Neuronal stem cell (in vitro differentiated cells): ENCODE measurements around the gene GPR141.

Experiments
- DNase-seq: peaks from one replicate; pipeline ENCODE4 v3.0.0-alpha.2; 2013; ENCODE audit warnings: low spot score
- H2AFZ ChIP-seq: one replicate; pipeline ENCODE4 v1.6.1; 2013; ENCODE audit warnings: mild to moderate bottlenecking, low read length, inconsistent platforms
- H2AK5ac ChIP-seq: 2 replicates; pipeline ENCODE4 v1.6.1; 2013; ENCODE audit warnings: low read depth, mild to moderate bottlenecking, inconsistent platforms, low read length, moderate library complexity, mixed read lengths
- H2BK120ac ChIP-seq: 2 replicates; pipeline ENCODE4 v1.6.1; 2013; ENCODE audit warnings: low read depth, mild to moderate bottlenecking, inconsistent platforms, low read length, moderate library complexity, mixed read lengths
- H2BK12ac ChIP-seq: one replicate; pipeline ENCODE4 v1.6.1; 2013; ENCODE audit warnings: low read length, inconsistent platforms
- H2BK15ac ChIP-seq: 2 replicates; pipeline ENCODE4 v1.6.1; 2013; ENCODE audit warnings: mild to moderate bottlenecking, low read length, inconsistent platforms, mixed read lengths
- H2BK5ac ChIP-seq: one replicate; pipeline ENCODE4 v1.6.1; 2013; ENCODE audit warnings: inconsistent platforms, mild to moderate bottlenecking, low read length, moderate library complexity
- H3K14ac ChIP-seq: one replicate; pipeline ENCODE4 v1.6.1; 2013; ENCODE audit warnings: low read length, inconsistent platforms
- H3K18ac ChIP-seq: 2 replicates; pipeline ENCODE4 v1.6.1; 2013; ENCODE audit warnings: low read length, inconsistent platforms
- H3K23ac ChIP-seq: 2 replicates; pipeline ENCODE4 v1.6.1; 2013; ENCODE audit warnings: low read depth, mild to moderate bottlenecking, mixed read lengths, low read length, inconsistent platforms; ENCODE audit not compliant: poor library complexity
- H3K27ac ChIP-seq: replicated peaks from 3 replicates; pipeline ENCODE4 v1.5.1; 2013; ENCODE audit warnings: low read length, inconsistent platforms
- H3K27me3 ChIP-seq, 3 experiments: 2 replicates each; pipeline ENCODE4 v1.6.1; 2013; ENCODE audit warnings: low read length in 3 of 3, mild to moderate bottlenecking in 2 of 3, inconsistent platforms in 1 of 3, low read depth in 1 of 3, mixed read lengths in 1 of 3, moderate library complexity in 1 of 3; ENCODE audit not compliant: control insufficient read depth in 3 of 3, insufficient read depth in 3 of 3
- H3K36me3 ChIP-seq, 2 donors: replicated peaks in 1 of 2; 2 replicates each; pipeline ENCODE4 v1.6.1; 2013; ENCODE audit warnings: low read length in 2 of 2; ENCODE audit not compliant: control insufficient read depth in 2 of 2, insufficient read depth in 2 of 2
- H3K4ac ChIP-seq: 2 replicates; pipeline ENCODE4 v1.6.1; 2013; ENCODE audit warnings: inconsistent platforms, mild to moderate bottlenecking, low read length, moderate library complexity
- H3K4me1 ChIP-seq, 2 donors: 1 replicate in 1 of 2; 2 replicates in 1 of 2; pipeline ENCODE4 v1.6.1; 2013; ENCODE audit warnings: low read length in 2 of 2, low read depth in 1 of 2; ENCODE audit not compliant: control insufficient read depth in 2 of 2, insufficient read depth in 1 of 2
- H3K4me2 ChIP-seq: one replicate; pipeline ENCODE4 v1.6.1; 2013; ENCODE audit warnings: mild to moderate bottlenecking, low read length, inconsistent platforms; ENCODE audit not compliant: insufficient read depth, poor library complexity, severe bottlenecking
- H3K4me3 ChIP-seq, 2 donors: 2 replicates each; pipeline ENCODE4 v1.5.1; 2013; ENCODE audit warnings: low read length in 2 of 2, mild to moderate bottlenecking in 2 of 2, inconsistent platforms in 1 of 2, moderate library complexity in 1 of 2
- H3K79me1 ChIP-seq: one replicate; pipeline ENCODE4 v1.6.1; 2013; ENCODE audit warnings: low read depth, mild to moderate bottlenecking, inconsistent platforms, low read length, moderate library complexity
- H3K9ac ChIP-seq: one replicate; pipeline ENCODE4 v1.6.1; 2013; ENCODE audit warnings: mild to moderate bottlenecking, low read depth, low read length, inconsistent platforms; ENCODE audit not compliant: poor library complexity
- H3K9me3 ChIP-seq, 2 donors: replicated peaks in 1 of 2; 2 replicates each; pipeline versions ENCODE3 to v1.6.1; 2013; ENCODE audit warnings: low read length in 2 of 2, mild to moderate bottlenecking in 2 of 2, inconsistent platforms in 1 of 2, low read depth in 1 of 2, mixed read lengths in 1 of 2, moderate library complexity in 1 of 2; ENCODE audit not compliant: control insufficient read depth in 2 of 2, insufficient read depth in 1 of 2
- H4K8ac ChIP-seq: one replicate; pipeline ENCODE4 v1.6.1; 2013; ENCODE audit warnings: low read depth, mild to moderate bottlenecking, inconsistent platforms, low read length, moderate library complexity
- H4K91ac ChIP-seq: one replicate; pipeline ENCODE4 v1.6.1; 2013; ENCODE audit warnings: low read length, low read depth, mild to moderate bottlenecking, inconsistent platforms; ENCODE audit not compliant: poor library complexity
- WGBS, 2 donors: extraction: QIAGEN DNeasy Blood & Tissue Kit; methylation state at CpG; one replicate each; pipeline ENCODE4 v1.1.7; 2013; ENCODE audit warnings: missing lambda C conversion rate in 2 of 2, mixed read lengths in 1 of 2; ENCODE audit not compliant: insufficient read length in 2 of 2, insufficient replicate concordance in 1 of 2; ENCODE audit errors: extremely low coverage in 2 of 2; 5-methylcytosine and 5-hydroxymethylcytosine counted together

GPR141 gene

DNA sequence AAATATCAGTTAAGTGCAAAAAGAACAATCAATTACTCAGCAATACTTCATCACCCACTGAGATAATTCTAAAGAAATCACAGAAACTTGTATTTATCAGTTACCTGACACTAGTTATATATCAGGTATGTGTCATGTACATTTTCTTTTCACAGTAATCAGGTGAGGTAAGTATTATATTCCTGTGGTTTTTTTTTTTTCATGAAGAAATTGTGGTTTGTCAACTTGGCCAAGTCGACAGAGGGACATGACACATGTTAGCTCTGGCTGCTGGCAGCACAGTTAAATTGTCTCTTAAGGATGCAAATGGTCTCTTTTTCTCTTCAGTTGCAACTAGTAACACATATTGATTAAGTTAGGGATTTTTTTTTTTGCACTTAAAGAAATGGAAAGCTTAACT, 13.7 kb upstream of the GPR141 start:
- Histone ChIP-seq H3K4me1 (peaks cover 3 to 4% of the 10 kb centered on the region in 2 donors), H3K4me3 (no peak overlapping the region), H3K9ac (no peak overlapping the region), H3K23ac (no peak overlapping the region), H3K4me2 (no peak overlapping the region), H2AK5ac (no peak overlapping the region), H2BK12ac (no peak overlapping the region), H4K91ac (no peak overlapping the region), H2BK15ac (no peak overlapping the region), H3K79me1 (no peaks in the 10 kb centered on the region), H2BK5ac (no peak overlapping the region), H3K9me3 (no peaks in the 10 kb centered on the region), H3K4ac (no peak overlapping the region), H3K27me3 (no peaks in the 10 kb centered on the region), H3K14ac (no peak overlapping the region), H3K36me3 (no peaks in the 10 kb centered on the region), H2BK120ac (no peak overlapping the region), H4K8ac (no peak overlapping the region), H3K27ac (no peak overlapping the region), H3K18ac (no peak overlapping the region), H2AFZ (no peak overlapping the region)
- DNase-seq: no peak
- WGBS, 2 donors: no CpG with 5 or more reads among the region's 1 CpG

DNA sequence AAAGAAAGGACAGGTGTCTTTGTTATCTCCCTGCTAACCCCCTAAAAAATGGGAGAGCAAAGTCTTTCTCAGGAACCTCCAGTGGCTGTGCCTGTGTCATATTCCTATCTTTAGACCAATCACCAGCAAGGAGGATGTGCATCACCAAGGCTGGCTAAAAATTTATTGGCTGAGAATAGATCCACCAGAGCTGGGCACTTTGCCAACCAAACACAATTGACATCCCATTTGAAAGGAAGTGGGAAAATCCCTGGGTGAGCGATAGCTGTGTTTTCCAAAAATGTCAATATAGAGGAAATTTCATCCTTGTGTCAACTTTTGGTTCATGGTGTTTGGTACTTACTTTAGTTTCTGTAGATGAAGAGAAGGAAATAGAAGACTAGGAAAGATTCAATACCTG, 13.1 kb upstream of the GPR141 start:
- no peak overlapping the region for H2BK5ac ChIP-seq
- no peaks in the 10 kb centered on the region for H3K36me3 ChIP-seq
- H3K4me3 ChIP-seq: no peak overlapping the region
- no peak overlapping the region for H2BK15ac ChIP-seq
- H3K4me1 ChIP-seq: peaks cover 2% of the 10 kb centered on the region in 2 donors
- no peak overlapping the region for H4K91ac ChIP-seq
- no peak overlapping the region for H3K23ac ChIP-seq
- H3K4ac ChIP-seq: no peak overlapping the region
- no peak overlapping the region for H3K18ac ChIP-seq
- no peaks in the 10 kb centered on the region for H3K9me3 ChIP-seq
- no CpG with 5 or more reads among the region's 1 CpG for WGBS, 2 donors
- no peak overlapping the region for H3K14ac ChIP-seq
- H3K79me1 ChIP-seq: no peaks in the 10 kb centered on the region
- H3K27ac ChIP-seq: no peak overlapping the region
- H4K8ac ChIP-seq: no peak overlapping the region
- H3K4me2 ChIP-seq: no peak overlapping the region
- no peak for DNase-seq
- H3K9ac ChIP-seq: no peak overlapping the region
- no peak overlapping the region for H2BK120ac ChIP-seq
- no peaks in the 10 kb centered on the region for H3K27me3 ChIP-seq
- no peak overlapping the region for H2BK12ac ChIP-seq
- H2AFZ ChIP-seq: no peak overlapping the region
- no peak overlapping the region for H2AK5ac ChIP-seq

DNA sequence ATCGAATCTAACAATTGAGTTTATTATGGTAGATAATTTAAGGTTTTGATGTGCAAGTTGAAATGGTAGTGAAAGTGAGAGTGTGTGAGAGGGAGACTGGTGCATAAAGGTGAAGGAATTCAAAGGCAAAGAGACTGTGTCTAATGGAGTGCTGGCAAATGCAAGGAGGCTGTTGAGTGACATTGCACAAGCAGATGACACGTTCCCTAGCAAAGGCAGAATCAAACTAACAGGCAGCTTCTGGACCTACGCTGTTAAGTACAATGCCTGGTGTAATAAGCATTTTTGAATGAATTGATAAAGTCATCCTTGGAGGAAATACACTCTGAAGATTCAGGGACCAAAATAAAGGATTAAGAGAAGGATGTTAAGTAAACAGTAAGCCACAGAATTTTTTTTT, 11.7 kb upstream of the GPR141 start:
- no peak overlapping the region for H4K91ac ChIP-seq
- H3K4ac ChIP-seq: no peak overlapping the region
- no peak overlapping the region for H2AK5ac ChIP-seq
- no peak overlapping the region for H3K23ac ChIP-seq
- no CpG with 5 or more reads among the region's 3 CpGs for WGBS, 2 donors
- H3K36me3 ChIP-seq: no peaks in the 10 kb centered on the region
- no peak overlapping the region for H2BK15ac ChIP-seq
- H3K79me1 ChIP-seq: no peaks in the 10 kb centered on the region
- no peak overlapping the region for H4K8ac ChIP-seq
- no peak overlapping the region for H3K14ac ChIP-seq
- no peak overlapping the region for H2BK5ac ChIP-seq
- H3K9me3 ChIP-seq: no peaks in the 10 kb centered on the region
- H3K18ac ChIP-seq: no peak overlapping the region
- H3K9ac ChIP-seq: no peak overlapping the region
- no peaks in the 10 kb centered on the region for H3K4me1 ChIP-seq
- DNase-seq: no peak
- H3K4me2 ChIP-seq: no peak overlapping the region
- H3K27ac ChIP-seq: no peak overlapping the region
- no peak overlapping the region for H3K4me3 ChIP-seq
- no peak overlapping the region for H2BK120ac ChIP-seq
- H2BK12ac ChIP-seq: no peak overlapping the region
- H3K27me3 ChIP-seq: no peaks in the 10 kb centered on the region
- no peak overlapping the region for H2AFZ ChIP-seq

DNA sequence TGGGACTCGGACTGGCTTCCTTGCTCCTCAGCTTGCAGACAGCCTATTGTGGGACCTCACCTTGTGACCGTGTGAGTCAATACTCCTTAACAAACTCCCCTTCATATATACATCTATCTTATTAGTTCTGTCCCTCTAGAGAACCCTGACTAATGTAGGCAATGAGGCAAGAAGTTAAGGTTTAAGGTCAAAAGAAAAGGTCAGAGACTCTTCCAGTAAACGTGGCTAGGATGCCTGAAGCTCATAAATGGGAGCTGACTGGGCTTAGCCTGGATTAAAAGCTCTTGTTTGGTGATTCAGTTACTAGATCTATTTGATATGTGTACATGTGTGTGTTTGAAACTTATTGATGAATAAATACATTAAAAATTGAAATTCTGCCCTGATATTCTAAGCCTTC, 10.6 kb upstream of the GPR141 start:
- Histone ChIP-seq H2AFZ (peak overlapping the region; percentile 32), H4K91ac (no peak overlapping the region), H3K4me2 (no peak overlapping the region), H3K4ac (no peak overlapping the region), H2BK120ac (no peak overlapping the region), H3K23ac (no peak overlapping the region), H4K8ac (no peak overlapping the region), H3K27me3 (no peaks in the 10 kb centered on the region), H2BK15ac (no peak overlapping the region), H2BK5ac (no peak overlapping the region), H3K36me3 (no peaks in the 10 kb centered on the region), H3K14ac (no peak overlapping the region), H3K9me3 (no peaks in the 10 kb centered on the region), H3K27ac (no peak overlapping the region), H3K18ac (no peak overlapping the region), H3K9ac (no peak overlapping the region), H3K4me3 (no peak overlapping the region), H2BK12ac (no peak overlapping the region), H3K4me1 (no peaks in the 10 kb centered on the region), H3K79me1 (no peaks in the 10 kb centered on the region), H2AK5ac (no peak overlapping the region)
- no CpG with 5 or more reads among the region's 3 CpGs for WGBS, 2 donors
- DNase-seq: no peak
